T-helper 1 cell treated with Interleukin-12 subunit alpha and Interleukin-12 subunit beta and Interleukin-4 antibody, amounts not matched to agents 30 μg/mL and 1 μg/mL, for 36 hours (primary cell): Measurements from ENCODE around the gene TLE7.

Experiments used
- H3K27ac Mint-ChIP-seq: one replicate; pipeline ENCODE4 v1.8.0; 2021; ENCODE audit warnings: mild to moderate bottlenecking, mixed read lengths
- H3K27me3 Mint-ChIP-seq: one replicate; pipeline ENCODE4 v1.8.0; 2021; ENCODE audit warnings: low read depth, mixed read lengths
- H3K36me3 Mint-ChIP-seq: one replicate; pipeline ENCODE4 v1.8.0; 2021; ENCODE audit warnings: low read depth, mixed read lengths
- H3K4me1 Mint-ChIP-seq: one replicate; pipeline ENCODE4 v1.8.0; 2021; ENCODE audit warnings: low read depth, mixed read lengths
- H3K4me3 Mint-ChIP-seq: one replicate; pipeline ENCODE4 v1.8.0; 2021; ENCODE audit warnings: mild to moderate bottlenecking, moderate library complexity, mixed read lengths
- H3K9me3 Mint-ChIP-seq: one replicate; pipeline ENCODE4 v1.8.0; 2021; ENCODE audit warnings: mixed read lengths

Gene TLE7

GRCh38 chr16:71461686-71462648, 20.1 kb upstream of the TLE7 start, which contains the start of gene ZNF23:
Gene ZNF23, minus strand, starts transcription at chr16:71462247. Its CDS starts 5,451 bp downstream, at chr16:71456796.
- Mint-ChIP-seq H3K36me3 (no peaks in the 10 kb centered on the region), H3K27me3 (no peaks in the 10 kb centered on the region), H3K4me3 (peak within 1 kb of the TSS; percentile 89), H3K27ac (peak within 1 kb of the TSS; percentile 73), H3K9me3 (no peaks in the 10 kb centered on the region), H3K4me1 (peaks cover 7% of the 10 kb centered on the region)

- peaks cover 3% of the 10 kb centered on the region for H3K36me3 Mint-ChIP-seq
- no peaks in the 10 kb centered on the region for H3K9me3 Mint-ChIP-seq
- H3K27me3 Mint-ChIP-seq, result no peaks in the 10 kb centered on the region
- no peak overlapping the region for H3K27ac Mint-ChIP-seq
- peaks cover 7% of the 10 kb centered on the region for H3K4me1 Mint-ChIP-seq
- peak overlapping the region; percentile 89 for H3K4me3 Mint-ChIP-seq
Measured at GRCh38 chr16:71460941-71461340, 19.1 kb upstream of the TLE7 start.

- Mint-ChIP-seq H3K27me3 (no peaks in the 10 kb centered on the region), H3K4me3 (no peak overlapping the region), H3K9me3 (no peaks in the 10 kb centered on the region), H3K4me1 (peaks cover 7% of the 10 kb centered on the region), H3K27ac (no peak overlapping the region), H3K36me3 (peaks cover 7% of the 10 kb centered on the region)
Measured at GRCh38 chr16:71460236-71460635, 18.4 kb upstream of the TLE7 start.

GRCh38 chr16:71459510-71459909, 17.7 kb upstream of the TLE7 start:
- peaks cover 11% of the 10 kb centered on the region for H3K36me3 Mint-ChIP-seq
- no peaks in the 10 kb centered on the region for H3K27me3 Mint-ChIP-seq
- H3K4me1 Mint-ChIP-seq, result peaks cover 7% of the 10 kb centered on the region
- peaks cover 7% of the 10 kb centered on the region for H3K9me3 Mint-ChIP-seq
- H3K4me3 Mint-ChIP-seq, result no peak overlapping the region
- H3K27ac Mint-ChIP-seq, result no peak overlapping the region

GRCh38 chr16:71456801-71457200, 14.9 kb upstream of the TLE7 start:
- H3K9me3 Mint-ChIP-seq, result peaks cover 30% of the 10 kb centered on the region
- no peak overlapping the region for H3K27ac Mint-ChIP-seq
- no peaks in the 10 kb centered on the region for H3K4me1 Mint-ChIP-seq
- no peaks in the 10 kb centered on the region for H3K27me3 Mint-ChIP-seq
- no peak overlapping the region for H3K4me3 Mint-ChIP-seq
- H3K36me3 Mint-ChIP-seq, result peaks cover 34% of the 10 kb centered on the region

GRCh38 chr16:71453036-71453435, 11.2 kb upstream of the TLE7 start:
- peaks cover 67% of the 10 kb centered on the region for H3K9me3 Mint-ChIP-seq
- no peaks in the 10 kb centered on the region for H3K27me3 Mint-ChIP-seq
- no peaks in the 10 kb centered on the region for H3K4me1 Mint-ChIP-seq

GRCh38 chr16:71449020-71449419, 7.2 kb upstream of the TLE7 start:
- Mint-ChIP-seq H3K9me3 (peaks cover 79% of the 10 kb centered on the region), H3K27ac (no peak overlapping the region), H3K27me3 (no peaks in the 10 kb centered on the region), H3K4me1 (no peaks in the 10 kb centered on the region), H3K4me3 (no peak overlapping the region), H3K36me3 (peaks cover 45% of the 10 kb centered on the region)

More at GRCh38 chr16:71453036-71453435, 11.2 kb upstream of the TLE7 start:
- H3K27ac Mint-ChIP-seq, result no peak overlapping the region
- peaks cover 60% of the 10 kb centered on the region for H3K36me3 Mint-ChIP-seq
- H3K4me3 Mint-ChIP-seq, result no peak overlapping the region

- Mint-ChIP-seq H3K36me3 (peaks cover 44% of the 10 kb centered on the region), H3K27me3 (no peaks in the 10 kb centered on the region), H3K4me3 (no peak overlapping the region), H3K9me3 (peaks cover 80% of the 10 kb centered on the region), H3K27ac (no peak overlapping the region), H3K4me1 (no peaks in the 10 kb centered on the region)
Measured at GRCh38 chr16:71448274-71448866, 6.5 kb upstream of the TLE7 start.

- Mint-ChIP-seq H3K9me3 (peaks cover 35% of the 10 kb centered on the region), H3K27ac (no peak overlapping the region), H3K4me1 (no peaks in the 10 kb centered on the region), H3K27me3 (no peaks in the 10 kb centered on the region), H3K36me3 (peaks cover 8% of the 10 kb centered on the region), H3K4me3 (no peak overlapping the region)
Measured at GRCh38 chr16:71443714-71444113, 1.9 kb upstream of the TLE7 start.

GRCh38 chr16:71441348-71442050, 355 bp downstream of the TLE7 start:
- Mint-ChIP-seq H3K9me3 (peaks cover 22% of the 10 kb centered on the region), H3K36me3 (peaks cover 3% of the 10 kb centered on the region), H3K27me3 (no peaks in the 10 kb centered on the region), H3K4me3 (no peak overlapping the region), H3K4me1 (no peaks in the 10 kb centered on the region), H3K27ac (no peak overlapping the region)

GRCh38 chr16:71440669-71441347, 1.0 kb downstream of the TLE7 start:
- Mint-ChIP-seq H3K27me3 (no peaks in the 10 kb centered on the region), H3K36me3 (peaks cover 3% of the 10 kb centered on the region)

GRCh38 chr16:71439523-71439922, 2.3 kb downstream of the TLE7 start:
- Mint-ChIP-seq H3K9me3 (peaks cover 9% of the 10 kb centered on the region), H3K27me3 (no peaks in the 10 kb centered on the region), H3K4me3 (no peak overlapping the region), H3K36me3 (peaks cover 3% of the 10 kb centered on the region), H3K4me1 (no peaks in the 10 kb centered on the region), H3K27ac (no peak overlapping the region)

More at GRCh38 chr16:71440669-71441347, 1.0 kb downstream of the TLE7 start:
- peaks cover 19% of the 10 kb centered on the region for H3K9me3 Mint-ChIP-seq
- no peak overlapping the region for H3K4me3 Mint-ChIP-seq
- no peaks in the 10 kb centered on the region for H3K4me1 Mint-ChIP-seq
- H3K27ac Mint-ChIP-seq, result no peak overlapping the region

GRCh38 chr16:71436473-71436872, 5.4 kb downstream of the TLE7 start:
- Mint-ChIP-seq H3K27ac (no peak overlapping the region), H3K36me3 (no peaks in the 10 kb centered on the region), H3K4me1 (no peaks in the 10 kb centered on the region), H3K27me3 (no peaks in the 10 kb centered on the region), H3K9me3 (no peaks in the 10 kb centered on the region), H3K4me3 (no peak overlapping the region)

GRCh38 chr16:71432906-71433305, 8.9 kb downstream of the TLE7 start:
- Mint-ChIP-seq H3K27me3 (no peaks in the 10 kb centered on the region), H3K4me1 (no peaks in the 10 kb centered on the region), H3K36me3 (no peaks in the 10 kb centered on the region), H3K4me3 (no peak overlapping the region), H3K27ac (no peak overlapping the region), H3K9me3 (no peaks in the 10 kb centered on the region)
